NCI-H2107 (cell line): ENCODE measurements around the gene SCUBE1.
A peak's percentile ranks its signal among the peaks of the same experiment; 100 is the strongest.

ENCODE experiments used
- DNase-seq: peaks from one replicate; lab custom pipeline; 2025; lab: John Stamatoyannopoulos, UW

SCUBE1 gene

GRCh38 chr22:43236411-43237166 is 106.6 kb downstream of the SCUBE1 start:
- DNase-seq: no peak

- no peak for DNase-seq
Observed at GRCh38 chr22:43235445-43236409, 107.4 kb downstream of the SCUBE1 start.

DNA sequence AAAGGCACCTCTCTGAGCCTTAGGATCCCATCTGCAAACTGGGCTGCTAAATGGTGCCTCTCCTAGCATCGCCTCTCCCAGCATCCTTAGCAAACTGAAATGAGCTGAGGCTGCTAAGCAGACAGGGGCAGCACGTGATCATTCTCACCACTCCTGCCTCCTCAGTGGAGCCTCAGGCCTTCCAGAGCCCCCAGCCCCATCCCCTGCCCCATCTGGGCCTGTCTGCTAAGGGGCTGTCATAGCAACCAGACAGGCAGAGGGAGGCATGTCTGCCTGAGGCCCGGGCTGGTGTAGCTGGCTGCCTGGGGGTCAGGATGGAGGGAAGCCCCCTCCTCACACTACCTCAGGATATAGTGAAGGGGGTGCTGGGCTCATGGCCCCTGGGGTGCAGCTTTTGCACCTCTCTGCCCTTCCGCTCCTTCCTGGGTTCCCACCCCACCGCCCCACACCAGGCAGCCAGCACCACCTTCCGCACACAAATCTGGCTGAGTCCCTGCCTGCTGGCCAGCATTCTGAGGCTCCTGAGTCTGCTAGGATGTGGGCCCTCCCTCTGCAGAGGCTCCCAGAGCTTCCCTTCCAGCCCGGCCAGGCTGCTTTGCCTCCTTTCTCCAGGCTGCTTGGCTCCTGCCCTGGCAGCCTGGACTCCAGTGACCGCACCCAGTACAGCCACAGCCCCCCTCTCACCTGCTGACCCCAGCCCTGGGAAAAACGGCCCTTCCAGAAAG is 108.7 kb downstream of the SCUBE1 start:
- no peak for DNase-seq

DNA sequence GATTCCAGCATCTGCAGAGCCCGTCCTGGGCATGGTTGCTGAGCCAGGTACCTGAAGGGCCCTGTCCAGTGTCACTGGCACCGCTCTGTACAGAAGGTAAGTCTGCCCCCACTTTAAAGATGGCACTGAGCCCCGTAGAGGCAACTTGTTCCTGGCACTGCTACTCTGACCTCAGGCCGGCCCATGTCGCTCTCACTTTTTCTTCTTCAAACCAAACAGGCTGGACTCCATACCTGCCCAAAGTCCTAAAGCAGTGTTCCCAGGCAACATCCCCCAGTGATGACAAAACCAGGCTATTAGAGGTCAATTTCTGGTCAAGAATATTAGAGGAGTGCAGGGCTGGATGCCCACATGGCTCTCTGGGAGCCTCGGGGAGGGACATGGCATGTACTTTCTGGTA is 109.6 kb downstream of the SCUBE1 start:
- no peak for DNase-seq

DNA sequence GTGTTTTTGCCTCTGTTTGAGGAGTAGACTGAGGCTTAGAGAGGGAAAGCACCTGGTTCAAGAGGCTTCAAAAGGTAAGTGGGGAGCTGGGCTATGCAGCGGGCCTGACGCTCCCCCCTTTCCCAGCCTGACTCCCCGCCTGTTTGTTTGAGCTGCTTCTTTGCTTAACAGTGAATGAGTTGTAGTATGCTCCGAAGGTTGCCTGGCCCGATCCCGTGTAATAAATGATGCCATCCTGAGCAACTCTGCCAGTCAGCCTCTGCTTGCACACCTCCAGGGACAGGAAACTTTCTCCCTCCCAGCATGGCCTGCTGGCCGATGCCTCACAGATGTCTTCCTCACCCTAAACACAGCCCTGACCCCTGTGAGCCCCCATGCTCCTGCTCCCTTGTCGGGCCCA is 110.7 kb downstream of the SCUBE1 start:
- no peak for DNase-seq

- no peak for DNase-seq
Observed at GRCh38 chr22:43231724-43232034, 111.5 kb downstream of the SCUBE1 start.

DNA sequence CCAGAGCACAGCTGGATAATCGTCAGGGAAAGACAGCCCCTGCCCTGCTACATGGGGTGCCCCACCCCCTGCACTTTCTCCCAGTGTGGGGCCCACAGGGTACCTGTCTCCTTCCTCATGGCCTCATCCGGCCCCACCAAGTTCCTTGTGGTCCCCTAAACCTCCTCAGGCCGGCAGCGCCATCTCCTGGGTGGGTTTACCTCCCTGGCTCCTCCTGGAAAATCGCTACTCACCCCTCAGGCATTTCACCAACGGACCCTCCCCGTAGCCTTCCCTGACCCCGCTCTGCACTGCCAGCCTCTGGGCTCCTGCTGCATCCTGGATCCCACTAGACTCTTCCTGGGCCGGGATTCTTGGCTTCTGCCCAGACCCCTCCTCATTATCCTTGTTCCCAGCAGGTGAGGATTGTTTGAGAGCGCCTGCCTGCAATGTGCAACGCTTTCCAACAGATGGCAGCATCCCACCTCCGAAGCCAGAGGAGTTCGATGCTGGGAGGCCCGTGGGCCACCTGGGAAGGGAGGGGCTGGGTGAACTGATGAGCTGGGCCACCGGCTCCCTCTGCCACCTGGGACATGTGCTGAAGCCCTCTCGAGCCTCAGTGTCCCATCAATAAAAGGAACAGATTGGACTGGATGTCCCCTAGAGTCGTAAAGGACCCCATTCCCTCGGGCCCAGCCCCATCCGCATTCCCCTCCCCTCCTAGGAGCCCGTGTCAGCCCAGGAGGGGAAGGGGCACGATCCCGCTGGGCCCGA is 112.0 kb downstream of the SCUBE1 start:
- DNase-seq: peak; percentile 10

DNA sequence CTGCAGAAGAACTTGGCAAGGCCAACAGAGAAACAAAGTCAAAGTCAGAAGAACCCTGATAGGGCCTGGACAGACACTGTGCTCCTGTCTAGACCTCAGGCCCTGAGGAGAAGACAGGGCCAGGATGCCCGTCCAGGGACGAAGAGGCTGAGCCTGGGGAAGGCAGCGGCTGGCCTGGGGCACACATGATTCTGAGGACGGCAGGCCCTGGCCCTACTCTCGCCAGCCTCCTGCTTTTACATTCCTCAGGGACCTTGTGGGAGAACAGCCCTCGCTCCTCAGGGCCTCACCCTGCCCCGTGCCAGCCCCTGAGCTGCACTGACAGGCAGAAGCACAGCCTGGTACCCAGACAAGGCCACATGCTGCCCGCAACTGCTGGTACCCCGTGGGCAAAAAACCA is 112.6 kb downstream of the SCUBE1 start:
- DNase-seq: no peak

DNA sequence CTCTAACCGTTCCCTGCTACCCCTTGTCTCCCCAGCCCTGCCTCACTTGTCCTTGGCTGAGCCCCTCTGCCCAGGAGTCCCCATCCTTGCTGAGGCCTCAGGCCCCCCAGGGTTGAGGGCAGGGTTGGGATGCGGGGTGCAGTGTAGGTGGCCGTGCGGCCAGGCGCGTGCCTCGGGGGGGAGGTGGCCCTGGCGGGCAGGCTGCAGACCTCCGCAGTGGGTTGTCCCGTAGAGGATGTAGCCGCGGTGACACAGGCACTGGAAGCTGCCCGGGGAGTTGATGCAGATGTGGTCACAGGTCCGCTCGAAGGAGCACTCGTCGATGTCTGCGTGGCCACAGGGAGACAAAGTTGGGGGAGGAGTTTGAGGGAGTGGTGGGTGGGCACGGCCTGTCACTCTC is 114.3 kb downstream of the SCUBE1 start:
- DNase-seq: no peak

DNA sequence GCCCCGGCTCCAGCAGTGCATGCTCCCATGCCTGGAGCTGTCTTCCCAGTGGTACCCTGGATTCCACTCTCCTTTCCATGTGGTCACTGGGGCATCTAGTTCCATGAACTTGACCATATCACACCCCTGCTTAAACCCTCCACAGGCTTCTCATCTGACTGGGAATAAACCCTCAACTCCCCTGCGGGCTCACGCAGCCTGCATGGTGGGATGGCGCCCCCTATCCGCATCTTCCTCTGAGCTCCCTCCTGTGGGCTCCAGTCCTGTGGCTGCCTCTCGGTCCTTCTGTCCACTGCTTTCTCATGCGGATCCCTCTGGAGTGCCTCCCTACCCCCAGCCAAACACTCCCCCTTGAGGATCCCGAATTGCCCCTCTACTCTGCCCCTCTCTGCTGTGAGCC is 114.8 kb downstream of the SCUBE1 start:
- DNase-seq: peak; percentile 7

DNA sequence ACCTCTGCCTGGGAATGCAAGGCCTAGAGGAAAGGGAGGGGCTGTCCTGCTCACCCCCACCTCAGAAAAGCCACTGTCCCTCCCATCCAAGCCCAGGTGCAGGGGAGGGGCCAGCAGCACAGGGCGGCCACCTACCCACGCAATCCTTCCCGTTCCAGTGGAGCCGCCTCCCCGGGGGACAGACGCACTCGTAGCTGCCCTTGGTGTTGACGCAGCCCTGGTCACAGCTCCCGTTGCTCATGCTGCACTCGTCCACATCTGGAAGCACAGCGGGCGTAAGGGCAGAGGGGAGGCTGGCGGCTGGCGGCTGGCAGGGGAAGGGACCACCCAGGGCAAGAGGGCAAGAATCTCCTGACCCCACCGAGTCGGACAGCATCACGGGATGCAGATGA is 115.9 kb downstream of the SCUBE1 start:
- DNase-seq: no peak

- DNase-seq: no peak
Observed at GRCh38 chr22:43226377-43227238, 116.6 kb downstream of the SCUBE1 start.

DNA sequence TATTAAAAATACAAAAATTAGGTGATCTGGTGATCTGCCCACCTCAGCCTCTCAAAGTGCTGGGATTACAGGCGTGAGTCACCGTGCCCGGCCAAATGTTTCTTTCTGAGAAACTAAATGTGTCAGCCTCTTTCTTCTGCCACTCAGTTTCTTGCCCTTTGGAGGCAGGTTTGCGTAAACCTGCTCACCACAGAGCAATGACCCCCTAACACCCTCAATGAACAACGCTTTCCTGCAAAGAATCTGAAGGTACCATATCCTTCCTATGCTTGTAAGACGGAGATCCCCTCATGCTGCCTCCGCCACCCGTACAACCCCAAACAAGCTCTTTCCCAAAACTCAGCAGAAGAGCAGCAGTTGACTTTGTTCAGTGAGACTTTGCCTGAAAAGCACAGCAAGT is 117.6 kb downstream of the SCUBE1 start:
- no peak for DNase-seq

DNA sequence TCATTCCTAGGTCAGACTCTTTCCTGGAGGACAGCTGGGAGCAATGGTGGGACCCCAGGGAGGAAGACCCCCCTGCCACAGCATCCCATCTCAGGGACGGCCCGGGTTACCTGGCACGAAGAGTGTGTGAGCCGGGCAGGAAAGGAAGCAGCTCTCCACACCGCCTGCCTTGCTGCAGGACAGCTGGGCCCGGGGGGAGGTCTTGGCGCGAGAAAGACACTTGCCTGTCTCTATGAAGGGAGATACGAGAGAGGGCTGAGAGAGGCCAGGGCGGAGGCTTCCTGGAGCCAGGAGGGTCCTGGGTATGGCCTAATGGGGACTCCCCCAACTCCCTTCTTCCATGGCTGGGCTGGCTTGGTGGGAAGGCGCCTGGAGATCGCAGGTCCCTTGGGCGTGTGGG is 120.2 kb downstream of the SCUBE1 start:
- DNase-seq: no peak

DNA sequence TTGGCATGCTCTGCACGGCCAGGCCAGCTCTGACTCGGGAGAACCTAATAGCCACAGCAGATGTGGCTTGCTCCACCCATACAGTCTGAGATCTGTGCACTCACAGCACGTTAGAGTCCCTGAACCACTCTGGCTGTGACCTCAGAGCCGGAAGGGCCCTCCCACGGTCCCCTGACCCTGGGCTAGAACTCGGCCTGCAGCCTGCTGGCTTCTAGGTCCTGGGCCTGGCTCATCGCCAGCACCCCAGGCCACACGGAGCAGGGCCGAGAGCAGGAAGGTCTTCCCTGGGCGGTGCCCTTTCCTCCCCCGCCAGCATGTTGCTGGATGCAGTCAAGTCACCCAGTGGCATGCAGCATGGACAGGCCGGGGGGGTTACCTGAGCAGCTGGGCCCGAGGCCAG is 120.9 kb downstream of the SCUBE1 start:
- no peak for DNase-seq

- no peak for DNase-seq
Observed at GRCh38 chr22:43220625-43221380, 122.4 kb downstream of the SCUBE1 start.

GRCh38 chr22:43218786-43219185 is 124.4 kb downstream of the SCUBE1 start:
- DNase-seq: no peak

GRCh38 chr22:43217285-43218030 is 125.7 kb downstream of the SCUBE1 start:
- no peak for DNase-seq

DNA sequence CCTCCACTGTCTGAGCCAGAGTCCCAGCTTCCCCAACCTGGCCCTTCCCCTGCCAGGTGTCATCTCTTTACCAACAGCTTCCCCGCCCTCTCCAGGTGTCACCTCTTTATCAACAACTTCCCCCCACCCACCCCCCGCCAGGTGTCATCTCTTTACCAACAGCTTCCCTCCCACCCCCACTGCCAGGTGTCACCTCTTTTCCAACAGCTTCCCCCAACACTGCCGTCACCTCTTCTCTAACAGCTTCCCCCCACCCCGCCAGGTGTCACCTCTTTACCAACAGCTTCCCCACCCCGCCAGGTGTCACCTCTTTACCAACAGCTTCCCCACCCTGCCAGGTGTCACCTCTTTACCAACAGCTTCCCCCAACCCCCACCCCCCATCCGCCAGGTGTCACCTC is 126.4 kb downstream of the SCUBE1 start:
- DNase-seq: no peak

DNA sequence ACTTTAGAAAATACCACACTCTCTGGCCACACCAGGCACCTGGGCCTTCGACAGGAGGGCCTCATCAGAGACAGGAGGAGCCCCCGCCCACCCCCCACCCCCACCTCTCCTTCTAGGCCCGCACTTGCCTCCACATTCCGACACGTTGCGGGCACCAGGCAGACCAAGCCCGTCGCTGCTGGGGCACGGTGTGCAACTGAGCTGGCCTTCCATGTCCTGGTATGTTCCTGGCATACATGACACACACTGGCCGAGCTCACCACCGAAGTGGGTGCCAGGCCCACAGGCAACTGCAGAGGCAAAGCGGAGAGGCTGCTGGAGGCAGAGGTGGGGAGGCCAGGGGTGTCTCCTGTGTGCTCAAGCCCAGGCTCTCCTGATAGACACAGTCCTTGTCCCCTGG is 129.2 kb downstream of the SCUBE1 start:
- no peak for DNase-seq
